ENCODE results near the gene SPTLC3. TPM values are rescaled to one million over a fixed set of nuclear protein-coding genes. Genes with fewer than 3 reads are reported as not detected.
"Not testable (repeated sequence)": the region's sequence is repeated elsewhere in the genome, so short reads cannot be mapped to it uniquely, and the experiment has no call there.

The SPTLC3 gene
- total and polyA plus RNA-seq, 3 experiments from 2014 or later, result 1.7 TPM; not detected in 2

- H3K4me3 ChIP-seq (ENCODE audit: low read length), result no peak overlapping the region
- H3K27me3 ChIP-seq (ENCODE audit: insufficient read depth, low read length, poor library complexity, severe bottlenecking), result no peaks in the 10 kb centered on the region
- H3K9me3 Mint-ChIP-seq, result peaks cover 0 to 6% (median 0%) of the 10 kb centered on the region in 5 donors
- ChIA-PET CTCF (no interaction called here), POLR2A (no interaction called here)
- H3K4me1 ChIP-seq (ENCODE audit: insufficient read depth, low read length), result no peaks in the 10 kb centered on the region
- H3K4me1 Mint-ChIP-seq, result no peaks in the 10 kb centered on the region
- no peaks in the 10 kb centered on the region for H3K36me3 Mint-ChIP-seq
- no peak overlapping the region for H3K4me3 Mint-ChIP-seq
- no peaks in the 10 kb centered on the region for H3K9me3 ChIP-seq (ENCODE audit: low read length)
- DNase-seq, result no peak
- no peak overlapping the region for H3K27ac Mint-ChIP-seq
- no peaks in the 10 kb centered on the region for H3K36me3 ChIP-seq (ENCODE audit: insufficient read depth, low read length)
- H3K27me3 Mint-ChIP-seq, result no peaks in the 10 kb centered on the region
- no peak overlapping the region for H3K27ac ChIP-seq (ENCODE audit: low read depth, low read length)
These were observed 29.9 kb upstream of the SPTLC3 start for GRCh38 chr20:12978613-12979495.

GRCh38 chr20:12979713-12980112 is 29.1 kb upstream of the SPTLC3 start:
- H3K9me3 Mint-ChIP-seq; H3K4me3 ChIP-seq (ENCODE audit: low read length); POLR2A ChIA-PET; H3K4me1 ChIP-seq (ENCODE audit: insufficient read depth, low read length); H3K9me3 ChIP-seq (ENCODE audit: low read length); H3K27me3 Mint-ChIP-seq; CTCF ChIA-PET; H3K36me3 Mint-ChIP-seq; H3K4me1 Mint-ChIP-seq; DNase-seq; H3K4me3 Mint-ChIP-seq; H3K27me3 ChIP-seq (ENCODE audit: insufficient read depth, low read length, poor library complexity, severe bottlenecking); H3K27ac Mint-ChIP-seq; H3K36me3 ChIP-seq (ENCODE audit: insufficient read depth, low read length); H3K27ac ChIP-seq (ENCODE audit: low read depth, low read length): not testable (repeated sequence)

- Mint-ChIP-seq H3K27me3 (no peaks in the 10 kb centered on the region), H3K36me3 (no peaks in the 10 kb centered on the region), H3K4me1 (no peaks in the 10 kb centered on the region), H3K9me3 (peaks cover 0 to 8% (median 0%) of the 10 kb centered on the region in 5 donors), H3K4me3 (no peak overlapping the region), H3K27ac (no peak overlapping the region)
- H3K27ac ChIP-seq (ENCODE audit: low read depth, low read length), result no peak overlapping the region
- H3K27me3 ChIP-seq (ENCODE audit: insufficient read depth, low read length, poor library complexity, severe bottlenecking), result no peaks in the 10 kb centered on the region
- H3K4me3 ChIP-seq (ENCODE audit: low read length), result no peak overlapping the region
- no peak for DNase-seq
- no peaks in the 10 kb centered on the region for H3K36me3 ChIP-seq (ENCODE audit: insufficient read depth, low read length)
- CTCF ChIA-PET, result no interaction called here
- POLR2A ChIA-PET, result no interaction called here
- H3K9me3 ChIP-seq (ENCODE audit: low read length), result no peaks in the 10 kb centered on the region
- H3K4me1 ChIP-seq (ENCODE audit: insufficient read depth, low read length), result no peaks in the 10 kb centered on the region
These were observed 26.7 kb upstream of the SPTLC3 start for GRCh38 chr20:12982098-12982497.

GRCh38 chr20:12984069-12984765 is 24.6 kb upstream of the SPTLC3 start:
- peaks cover 0 to 2% of the 10 kb centered on the region in 2 donors for H3K27me3 Mint-ChIP-seq
- no peak overlapping the region for H3K27ac Mint-ChIP-seq
- Histone ChIP-seq H3K4me3 (ENCODE audit: low read length) (no peak overlapping the region), H3K36me3 (ENCODE audit: insufficient read depth, low read length) (no peaks in the 10 kb centered on the region), H3K27ac (ENCODE audit: low read depth, low read length) (no peak overlapping the region), H3K4me1 (ENCODE audit: insufficient read depth, low read length) (no peaks in the 10 kb centered on the region), H3K9me3 (ENCODE audit: low read length) (no peaks in the 10 kb centered on the region), H3K27me3 (ENCODE audit: insufficient read depth, low read length, poor library complexity, severe bottlenecking) (no peaks in the 10 kb centered on the region)
- CTCF ChIA-PET, result no interaction called here
- no peaks in the 10 kb centered on the region for H3K36me3 Mint-ChIP-seq
- no peak overlapping the region for H3K4me3 Mint-ChIP-seq
- H3K4me1 Mint-ChIP-seq, result no peaks in the 10 kb centered on the region
- DNase-seq, result no peak
- POLR2A ChIA-PET, result no interaction called here
- peaks cover 0 to 5% (median 0%) of the 10 kb centered on the region in 5 donors for H3K9me3 Mint-ChIP-seq

- Histone ChIP-seq H3K36me3 (ENCODE audit: insufficient read depth, low read length) (no peaks in the 10 kb centered on the region), H3K4me1 (ENCODE audit: insufficient read depth, low read length) (no peaks in the 10 kb centered on the region), H3K27me3 (ENCODE audit: insufficient read depth, low read length, poor library complexity, severe bottlenecking) (no peaks in the 10 kb centered on the region), H3K27ac (ENCODE audit: low read depth, low read length) (no peak overlapping the region), H3K4me3 (ENCODE audit: low read length) (no peak overlapping the region), H3K9me3 (ENCODE audit: low read length) (no peaks in the 10 kb centered on the region)
- no peak for DNase-seq
- ChIA-PET CTCF (no interaction called here), POLR2A (no interaction called here)
- H3K9me3 Mint-ChIP-seq, result peaks cover 0 to 5% (median 0%) of the 10 kb centered on the region in 5 donors
- H3K27me3 Mint-ChIP-seq, result peaks cover 0 to 2% of the 10 kb centered on the region in 2 donors
- no peak overlapping the region for H3K27ac Mint-ChIP-seq
- no peaks in the 10 kb centered on the region for H3K36me3 Mint-ChIP-seq
- no peak overlapping the region for H3K4me3 Mint-ChIP-seq
- H3K4me1 Mint-ChIP-seq, result no peaks in the 10 kb centered on the region
These were observed 23.9 kb upstream of the SPTLC3 start for GRCh38 chr20:12984863-12985262.

GRCh38 chr20:12987261-12987660 is 21.5 kb upstream of the SPTLC3 start:
- ChIA-PET POLR2A (no interaction called here), CTCF (no interaction called here)
- no peaks in the 10 kb centered on the region for H3K36me3 Mint-ChIP-seq
- Histone ChIP-seq H3K9me3 (ENCODE audit: low read length) (no peaks in the 10 kb centered on the region), H3K4me3 (ENCODE audit: low read length) (no peak overlapping the region), H3K36me3 (ENCODE audit: insufficient read depth, low read length) (no peaks in the 10 kb centered on the region), H3K27me3 (ENCODE audit: insufficient read depth, low read length, poor library complexity, severe bottlenecking) (no peaks in the 10 kb centered on the region), H3K27ac (ENCODE audit: low read depth, low read length) (no peak overlapping the region), H3K4me1 (ENCODE audit: insufficient read depth, low read length) (no peaks in the 10 kb centered on the region)
- peaks cover 0 to 2% of the 10 kb centered on the region in 2 donors for H3K27me3 Mint-ChIP-seq
- H3K27ac Mint-ChIP-seq, result no peak overlapping the region
- H3K4me3 Mint-ChIP-seq, result no peak overlapping the region
- peaks cover 0 to 2% (median 0%) of the 10 kb centered on the region in 5 donors for H3K9me3 Mint-ChIP-seq
- no peak for DNase-seq
- no peaks in the 10 kb centered on the region for H3K4me1 Mint-ChIP-seq

GRCh38 chr20:12989586-12990115 is 19.1 kb upstream of the SPTLC3 start:
- Mint-ChIP-seq H3K4me1 (no peaks in the 10 kb centered on the region), H3K27ac (no peak overlapping the region), H3K27me3 (peaks cover 0 to 2% of the 10 kb centered on the region in 2 donors), H3K4me3 (no peak overlapping the region), H3K9me3 (peaks cover 0 to 3% (median 0%) of the 10 kb centered on the region in 5 donors), H3K36me3 (no peaks in the 10 kb centered on the region)
- H3K27ac ChIP-seq (ENCODE audit: low read depth, low read length), result no peak overlapping the region
- H3K9me3 ChIP-seq (ENCODE audit: low read length), result no peaks in the 10 kb centered on the region
- no peaks in the 10 kb centered on the region for H3K36me3 ChIP-seq (ENCODE audit: insufficient read depth, low read length)
- H3K4me1 ChIP-seq (ENCODE audit: insufficient read depth, low read length), result no peaks in the 10 kb centered on the region
- no peak for DNase-seq
- ChIA-PET CTCF (no interaction called here), POLR2A (no interaction called here)
- no peak overlapping the region for H3K4me3 ChIP-seq (ENCODE audit: low read length)
- no peaks in the 10 kb centered on the region for H3K27me3 ChIP-seq (ENCODE audit: insufficient read depth, low read length, poor library complexity, severe bottlenecking)

- Mint-ChIP-seq H3K27ac (no peak overlapping the region), H3K4me1 (no peaks in the 10 kb centered on the region), H3K36me3 (no peaks in the 10 kb centered on the region), H3K4me3 (peak overlapping the region in 1 of 7 donors; percentile 15), H3K9me3 (peaks cover 0 to 5% (median 3%) of the 10 kb centered on the region in 5 donors), H3K27me3 (no peaks in the 10 kb centered on the region)
- ChIA-PET POLR2A (no interaction called here), CTCF (no interaction called here)
- no peak for DNase-seq
- H3K9me3 ChIP-seq (ENCODE audit: low read length), result no peaks in the 10 kb centered on the region
- H3K4me1 ChIP-seq (ENCODE audit: insufficient read depth, low read length), result no peaks in the 10 kb centered on the region
- H3K4me3 ChIP-seq (ENCODE audit: low read length), result no peak overlapping the region
- no peak overlapping the region for H3K27ac ChIP-seq (ENCODE audit: low read depth, low read length)
- no peaks in the 10 kb centered on the region for H3K36me3 ChIP-seq (ENCODE audit: insufficient read depth, low read length)
- H3K27me3 ChIP-seq (ENCODE audit: insufficient read depth, low read length, poor library complexity, severe bottlenecking), result no peaks in the 10 kb centered on the region
These were observed 11.6 kb upstream of the SPTLC3 start for GRCh38 chr20:12997128-12997655.
